Measurements from ENCODE around the gene DYNLL2. TPM values are rescaled to one million over a fixed set of nuclear protein-coding genes. Genes with fewer than 3 reads are reported as not detected.

DYNLL2 gene
- total and polyA plus RNA-seq, 9 of the 15 experiments (the other 6 are each of a cell fraction or from before 2014, with no cell fraction given), result 1.8 to 24.5 (median 13.0) TPM

DNA sequence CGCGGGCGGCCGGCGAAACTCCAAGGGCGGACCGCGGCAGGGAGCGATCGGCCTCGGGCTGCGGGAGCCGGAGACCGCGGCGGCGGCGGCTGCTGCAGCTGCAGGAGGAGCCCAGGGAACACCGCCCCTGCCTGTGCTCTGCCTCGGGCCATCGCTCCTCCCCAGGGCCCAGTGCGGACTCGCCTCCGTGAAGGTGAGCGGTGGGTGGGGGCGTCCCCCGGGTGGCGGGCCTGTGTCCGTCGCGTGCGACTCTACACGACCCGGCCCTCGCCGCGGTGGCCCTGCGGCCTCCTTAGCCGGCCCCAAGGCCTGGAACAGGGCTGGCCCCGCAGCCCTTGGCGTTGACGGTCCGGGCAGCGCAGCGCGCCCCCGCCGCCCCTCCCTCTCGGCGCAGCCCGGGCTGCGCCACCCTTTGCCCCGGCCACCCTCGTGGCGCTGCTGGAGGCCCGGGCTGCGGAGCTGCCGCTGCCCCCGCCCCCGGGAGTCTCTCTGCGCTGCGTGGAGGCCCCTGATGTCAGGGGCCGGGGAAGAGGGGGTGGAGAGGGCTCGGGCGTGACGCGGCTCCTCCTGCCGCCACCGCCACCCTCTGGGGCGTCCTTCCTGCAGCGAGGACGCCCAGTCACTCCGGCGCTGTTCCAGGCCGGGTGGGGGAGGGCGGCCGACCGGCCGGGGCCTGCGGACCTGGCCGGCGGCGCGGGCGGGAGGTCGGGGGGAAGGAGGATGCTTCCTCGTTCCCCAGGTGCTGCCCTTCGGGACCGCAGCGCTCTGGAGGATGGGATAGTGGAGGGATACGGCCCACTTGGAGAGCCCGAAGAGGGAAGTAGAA is 485 bp downstream of the DYNLL2 start (continued):
- TF ChIP-seq NFRKB (IDR thresholded peaks at IDR 0.05; ENCODE audit: low read depth), result no peak
- TF ChIP-seq, protein P1, sequence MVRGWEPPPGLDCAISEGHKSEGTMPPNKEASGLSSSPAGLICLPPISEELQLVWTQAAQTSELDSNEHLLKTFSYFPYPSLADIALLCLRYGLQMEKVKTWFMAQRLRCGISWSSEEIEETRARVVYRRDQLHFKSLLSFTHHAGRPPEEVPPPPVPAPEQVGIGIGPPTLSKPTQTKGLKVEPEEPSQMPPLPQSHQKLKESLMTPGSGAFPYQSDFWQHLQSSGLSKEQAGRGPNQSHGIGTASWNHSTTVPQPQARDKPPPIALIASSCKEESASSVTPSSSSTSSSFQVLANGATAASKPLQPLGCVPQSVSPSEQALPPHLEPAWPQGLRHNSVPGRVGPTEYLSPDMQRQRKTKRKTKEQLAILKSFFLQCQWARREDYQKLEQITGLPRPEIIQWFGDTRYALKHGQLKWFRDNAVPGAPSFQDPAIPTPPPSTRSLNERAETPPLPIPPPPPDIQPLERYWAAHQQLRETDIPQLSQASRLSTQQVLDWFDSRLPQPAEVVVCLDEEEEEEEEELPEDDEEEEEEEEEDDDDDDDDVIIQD (CRISPR knock-in tag; IDR thresholded peaks at IDR 0.05), result no peak
- no peak for TF ChIP-seq GABPB2 (CRISPR knock-in tag; conservative IDR thresholded peaks at IDR 0.05)
- TF ChIP-seq ETV6 (IDR thresholded peaks at IDR 0.05; ENCODE audit: borderline replicate concordance in 1 of 2, low read depth in 2 of 2, low read length in 1 of 2), result no peak
- no peak for TF ChIP-seq ETV6 (CRISPR knock-in tag; IDR thresholded peaks at IDR 0.05; ENCODE audit: borderline replicate concordance)
- TF ChIP-seq ZNF354B (CRISPR knock-in tag; IDR thresholded peaks at IDR 0.05), result no peak
- TF ChIP-seq ZNF586 (CRISPR knock-in tag; conservative IDR thresholded peaks at IDR 0.05), result no peak
- no peak for TF ChIP-seq ZNF512 (tag; IDR thresholded peaks at IDR 0.05)
- no peak for TF ChIP-seq ZZZ3 (IDR thresholded peaks at IDR 0.05)
- no peak for TF ChIP-seq ZNF436 (CRISPR knock-in tag; IDR thresholded peaks at IDR 0.05)
- no peak for TF ChIP-seq SMAD1 (IDR thresholded peaks at IDR 0.05; ENCODE audit: low read depth, low read length, partially characterized antibody)
- no peak for TF ChIP-seq BDP1 (IDR thresholded peaks at IDR 0.05; ENCODE audit: insufficient read depth, insufficient read length)
- TF ChIP-seq, protein P2, sequence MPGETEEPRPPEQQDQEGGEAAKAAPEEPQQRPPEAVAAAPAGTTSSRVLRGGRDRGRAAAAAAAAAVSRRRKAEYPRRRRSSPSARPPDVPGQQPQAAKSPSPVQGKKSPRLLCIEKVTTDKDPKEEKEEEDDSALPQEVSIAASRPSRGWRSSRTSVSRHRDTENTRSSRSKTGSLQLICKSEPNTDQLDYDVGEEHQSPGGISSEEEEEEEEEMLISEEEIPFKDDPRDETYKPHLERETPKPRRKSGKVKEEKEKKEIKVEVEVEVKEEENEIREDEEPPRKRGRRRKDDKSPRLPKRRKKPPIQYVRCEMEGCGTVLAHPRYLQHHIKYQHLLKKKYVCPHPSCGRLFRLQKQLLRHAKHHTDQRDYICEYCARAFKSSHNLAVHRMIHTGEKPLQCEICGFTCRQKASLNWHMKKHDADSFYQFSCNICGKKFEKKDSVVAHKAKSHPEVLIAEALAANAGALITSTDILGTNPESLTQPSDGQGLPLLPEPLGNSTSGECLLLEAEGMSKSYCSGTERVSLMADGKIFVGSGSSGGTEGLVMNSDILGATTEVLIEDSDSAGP (CRISPR knock-in tag; IDR thresholded peaks at IDR 0.05), result no peak
- TF ChIP-seq, protein P3, sequence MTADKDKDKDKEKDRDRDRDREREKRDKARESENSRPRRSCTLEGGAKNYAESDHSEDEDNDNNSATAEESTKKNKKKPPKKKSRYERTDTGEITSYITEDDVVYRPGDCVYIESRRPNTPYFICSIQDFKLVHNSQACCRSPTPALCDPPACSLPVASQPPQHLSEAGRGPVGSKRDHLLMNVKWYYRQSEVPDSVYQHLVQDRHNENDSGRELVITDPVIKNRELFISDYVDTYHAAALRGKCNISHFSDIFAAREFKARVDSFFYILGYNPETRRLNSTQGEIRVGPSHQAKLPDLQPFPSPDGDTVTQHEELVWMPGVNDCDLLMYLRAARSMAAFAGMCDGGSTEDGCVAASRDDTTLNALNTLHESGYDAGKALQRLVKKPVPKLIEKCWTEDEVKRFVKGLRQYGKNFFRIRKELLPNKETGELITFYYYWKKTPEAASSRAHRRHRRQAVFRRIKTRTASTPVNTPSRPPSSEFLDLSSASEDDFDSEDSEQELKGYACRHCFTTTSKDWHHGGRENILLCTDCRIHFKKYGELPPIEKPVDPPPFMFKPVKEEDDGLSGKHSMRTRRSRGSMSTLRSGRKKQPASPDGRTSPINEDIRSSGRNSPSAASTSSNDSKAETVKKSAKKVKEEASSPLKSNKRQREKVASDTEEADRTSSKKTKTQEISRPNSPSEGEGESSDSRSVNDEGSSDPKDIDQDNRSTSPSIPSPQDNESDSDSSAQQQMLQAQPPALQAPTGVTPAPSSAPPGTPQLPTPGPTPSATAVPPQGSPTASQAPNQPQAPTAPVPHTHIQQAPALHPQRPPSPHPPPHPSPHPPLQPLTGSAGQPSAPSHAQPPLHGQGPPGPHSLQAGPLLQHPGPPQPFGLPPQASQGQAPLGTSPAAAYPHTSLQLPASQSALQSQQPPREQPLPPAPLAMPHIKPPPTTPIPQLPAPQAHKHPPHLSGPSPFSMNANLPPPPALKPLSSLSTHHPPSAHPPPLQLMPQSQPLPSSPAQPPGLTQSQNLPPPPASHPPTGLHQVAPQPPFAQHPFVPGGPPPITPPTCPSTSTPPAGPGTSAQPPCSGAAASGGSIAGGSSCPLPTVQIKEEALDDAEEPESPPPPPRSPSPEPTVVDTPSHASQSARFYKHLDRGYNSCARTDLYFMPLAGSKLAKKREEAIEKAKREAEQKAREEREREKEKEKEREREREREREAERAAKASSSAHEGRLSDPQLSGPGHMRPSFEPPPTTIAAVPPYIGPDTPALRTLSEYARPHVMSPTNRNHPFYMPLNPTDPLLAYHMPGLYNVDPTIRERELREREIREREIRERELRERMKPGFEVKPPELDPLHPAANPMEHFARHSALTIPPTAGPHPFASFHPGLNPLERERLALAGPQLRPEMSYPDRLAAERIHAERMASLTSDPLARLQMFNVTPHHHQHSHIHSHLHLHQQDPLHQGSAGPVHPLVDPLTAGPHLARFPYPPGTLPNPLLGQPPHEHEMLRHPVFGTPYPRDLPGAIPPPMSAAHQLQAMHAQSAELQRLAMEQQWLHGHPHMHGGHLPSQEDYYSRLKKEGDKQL (CRISPR knock-in tag; IDR thresholded peaks at IDR 0.05; ENCODE audit: borderline replicate concordance), result no peak
- no peak for TF ChIP-seq ZKSCAN3 (CRISPR knock-in tag; IDR thresholded peaks at IDR 0.05)
- TF ChIP-seq RBM14 (IDR thresholded peaks at IDR 0.05; ENCODE audit: borderline replicate concordance, insufficient read depth, low read depth, low read length), result 0 out of 2 replicates have a peak, but pooled peaks have one; percentile 30
- no peak for TF ChIP-seq KAT8 (IDR thresholded peaks at IDR 0.05; ENCODE audit: low read depth)
- no peak for TF ChIP-seq NFYB (IDR thresholded peaks at IDR 0.05; ENCODE audit: extremely low read depth, insufficient read length)
